ENCODE results near the gene SVBP.

Gene SVBP

GRCh38 chr1:42817976-42818375 lies 779 bp upstream of the SVBP start:
- TF ChIP-seq POLR2AphosphoS5 (IDR thresholded peaks at IDR 0.05; ENCODE audit: low read depth, low read length) (no peak), TAF1 (IDR thresholded peaks at IDR 0.05; ENCODE audit: borderline replicate concordance, insufficient read depth, low read length) (no peak), FOXP2 (optimal IDR thresholded peaks at IDR 0.05; ENCODE audit: borderline replicate concordance, extremely low read depth, extremely low read length, insufficient read depth) (no peak), SIN3A (IDR thresholded peaks at IDR 0.05; ENCODE audit: borderline replicate concordance, insufficient read depth, low read length) (no peak), REST (IDR thresholded peaks at IDR 0.05; ENCODE audit: insufficient read depth in 1 of 2, low read depth in 2 of 2, low read length in 2 of 2) (no peak)

- TF ChIP-seq FOXP2 (optimal IDR thresholded peaks at IDR 0.05; ENCODE audit: borderline replicate concordance, extremely low read depth, extremely low read length, insufficient read depth) (no peak), TAF1 (IDR thresholded peaks at IDR 0.05; ENCODE audit: borderline replicate concordance, insufficient read depth, low read length) (no peak), SIN3A (IDR thresholded peaks at IDR 0.05; ENCODE audit: borderline replicate concordance, insufficient read depth, low read length) (no peak), REST (IDR thresholded peaks at IDR 0.05; ENCODE audit: insufficient read depth in 1 of 2, low read depth in 2 of 2, low read length in 2 of 2) (no peak), POLR2AphosphoS5 (IDR thresholded peaks at IDR 0.05; ENCODE audit: low read depth, low read length) (no peak)
Observed at GRCh38 chr1:42817440-42817767, 207 bp upstream of the SVBP start.

GRCh38 chr1:42815941-42816584 lies 1.1 kb downstream of the SVBP start:
- no peak for TF ChIP-seq POLR2AphosphoS5 (IDR thresholded peaks at IDR 0.05; ENCODE audit: low read depth, low read length)

- TF ChIP-seq FOXP2 (optimal IDR thresholded peaks at IDR 0.05; ENCODE audit: borderline replicate concordance, extremely low read depth, extremely low read length, insufficient read depth) (no peak), SIN3A (IDR thresholded peaks at IDR 0.05; ENCODE audit: borderline replicate concordance, insufficient read depth, low read length) (no peak), POLR2AphosphoS5 (IDR thresholded peaks at IDR 0.05; ENCODE audit: low read depth, low read length) (no peak), TAF1 (IDR thresholded peaks at IDR 0.05; ENCODE audit: borderline replicate concordance, insufficient read depth, low read length) (no peak)
Observed at GRCh38 chr1:42807056-42807668, 10.0 kb downstream of the SVBP start.

- TF ChIP-seq REST (IDR thresholded peaks at IDR 0.05; ENCODE audit: insufficient read depth in 1 of 2, low read depth in 2 of 2, low read length in 2 of 2), result no peak
- no peak for TF ChIP-seq TAF1 (IDR thresholded peaks at IDR 0.05; ENCODE audit: borderline replicate concordance, insufficient read depth, low read length)
- TF ChIP-seq SIN3A (IDR thresholded peaks at IDR 0.05; ENCODE audit: borderline replicate concordance, insufficient read depth, low read length), result no peak
- TF ChIP-seq FOXP2 (optimal IDR thresholded peaks at IDR 0.05; ENCODE audit: borderline replicate concordance, extremely low read depth, extremely low read length, insufficient read depth), result no peak
- TF ChIP-seq POLR2AphosphoS5 (IDR thresholded peaks at IDR 0.05; ENCODE audit: low read depth, low read length), result no peak
Observed at GRCh38 chr1:42806593-42806992, 10.6 kb downstream of the SVBP start.

GRCh38 chr1:42806171-42806570 lies 11.0 kb downstream of the SVBP start:
- no peak for TF ChIP-seq FOXP2 (optimal IDR thresholded peaks at IDR 0.05; ENCODE audit: borderline replicate concordance, extremely low read depth, extremely low read length, insufficient read depth)
- no peak for TF ChIP-seq POLR2AphosphoS5 (IDR thresholded peaks at IDR 0.05; ENCODE audit: low read depth, low read length)
- no peak for TF ChIP-seq TAF1 (IDR thresholded peaks at IDR 0.05; ENCODE audit: borderline replicate concordance, insufficient read depth, low read length)
- TF ChIP-seq SIN3A (IDR thresholded peaks at IDR 0.05; ENCODE audit: borderline replicate concordance, insufficient read depth, low read length), result no peak
- TF ChIP-seq REST (IDR thresholded peaks at IDR 0.05; ENCODE audit: insufficient read depth in 1 of 2, low read depth in 2 of 2, low read length in 2 of 2), result no peak
